GM12865 (cell line): ENCODE data around the gene RHOF.

Source experiments
- DNase-seq: peaks from one replicate; pipeline ENCODE4 v3.0.0; 2010; ENCODE audit warnings: low read depth
- H3K4me3 ChIP-seq: 2 replicates; pipeline ENCODE4 v1.5.1; 2011; ENCODE audit warnings: mild to moderate bottlenecking, low read depth, low read length, control low read depth
- CTCF ChIP-seq: IDR thresholded peaks from 2 replicates; pipeline ENCODE4 v1.5.1; 2011; ENCODE audit warnings: low read length, control low read depth, low read depth, inconsistent platforms; ENCODE audit not compliant: insufficient read depth; ENCODE audit errors: missing control alignments

The RHOF gene

GRCh38 chr12:121819212-121819949 is 25.9 kb upstream of the RHOF start:
- no peak for DNase-seq
- no peak for TF ChIP-seq CTCF
- no peak overlapping the region for H3K4me3 ChIP-seq

GRCh38 chr12:121817648-121818043 is 24.2 kb upstream of the RHOF start:
- H3K4me3 ChIP-seq = no peak overlapping the region
- TF ChIP-seq CTCF = no peak
- no peak for DNase-seq

- no peak for TF ChIP-seq CTCF
- no peak for DNase-seq
- H3K4me3 ChIP-seq = no peak overlapping the region
Measured at GRCh38 chr12:121816925-121817647, 23.6 kb upstream of the RHOF start.

- no peak for TF ChIP-seq CTCF
- no peak for DNase-seq
- no peak overlapping the region for H3K4me3 ChIP-seq
Measured at GRCh38 chr12:121815263-121815662, 21.8 kb upstream of the RHOF start.

GRCh38 chr12:121814429-121815119 is 21.1 kb upstream of the RHOF start:
- no peak for DNase-seq
- TF ChIP-seq CTCF = no peak
- no peak overlapping the region for H3K4me3 ChIP-seq

DNA sequence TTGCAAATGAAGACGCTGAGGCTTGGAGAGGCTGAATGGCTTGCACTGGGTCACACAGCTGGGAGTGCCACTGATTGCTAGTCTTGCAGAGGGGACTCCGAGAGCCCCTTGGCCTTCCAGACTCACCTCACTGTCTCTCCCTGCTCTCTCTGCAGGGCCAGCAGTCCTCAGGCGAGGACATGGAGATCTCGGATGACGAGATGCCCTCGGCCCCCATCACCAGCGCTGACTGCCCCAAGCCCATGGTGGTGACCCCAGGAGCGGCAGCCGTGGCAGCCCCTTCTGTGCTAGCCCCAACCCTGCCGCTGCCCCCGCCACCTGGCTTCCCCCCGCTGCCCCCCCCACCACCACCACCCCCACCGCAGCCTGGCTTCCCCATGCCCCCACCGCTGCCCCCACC is 20.5 kb upstream of the RHOF start:
- DNase-seq = no peak
- no peak overlapping the region for H3K4me3 ChIP-seq
- TF ChIP-seq CTCF = no peak
